Jurkat, Clone E6-1 (cell line): ENCODE data around the gene SH2D5.
"Not testable (repeated sequence)": the region's sequence is repeated elsewhere in the genome, so short reads cannot be mapped to it uniquely, and the experiment has no call there.

Experiments
- DNase-seq: peaks from one replicate; pipeline ENCODE4 v3.0.0-alpha.2; 2011; ENCODE audit warnings: low read depth, low spot score
- H3K4me3 ChIP-seq: 2 replicates; pipeline ENCODE4 v1.5.1; 2011; ENCODE audit warnings: mild to moderate bottlenecking, low read length, control low read depth, moderate library complexity

SH2D5 gene

GRCh38 chr1:20678599-20678998 lies 53.9 kb downstream of the SH2D5 start:
- no peak for DNase-seq
- no peak overlapping the region for H3K4me3 ChIP-seq

GRCh38 chr1:20673626-20674025 lies 58.9 kb downstream of the SH2D5 start:
- DNase-seq, H3K4me3 ChIP-seq: not testable (repeated sequence)

GRCh38 chr1:20672265-20672632 lies 60.3 kb downstream of the SH2D5 start:
- H3K4me3 ChIP-seq = no peak overlapping the region
- DNase-seq = no peak

- DNase-seq = no peak
- no peak overlapping the region for H3K4me3 ChIP-seq
Observed at GRCh38 chr1:20670936-20671335, 61.6 kb downstream of the SH2D5 start.
